OCI-LY3 (cell line): ENCODE measurements around the gene BCAP29.

Experiments used
- H2AFZ ChIP-seq: fragments of 200-600, 300-600 bp; shearing (Covaris generic); 2 replicates; pipeline ENCODE4 v1.6.0; 2014; ENCODE audit warnings: antibody characterized with exemption, low read depth, low read length
- H3K27ac ChIP-seq: fragments of 200-600, 300-600 bp; sonication (generic); 2 replicates; pipeline ENCODE4 v1.5.1; 2014; ENCODE audit warnings: mild to moderate bottlenecking, low read length, moderate library complexity, mixed read lengths
- H3K27me3 ChIP-seq: fragments of 200-600, 300-600 bp; sonication (generic); 2 replicates; pipeline ENCODE4 v1.6.1; 2014; ENCODE audit warnings: low read depth, low read length, mixed read lengths
- H3K36me3 ChIP-seq: fragments of 200-600, 300-600 bp; sonication (generic); replicated peaks from 2 replicates; pipeline ENCODE3; 2014; ENCODE audit warnings: low read depth, low read length, mixed read lengths
- H3K4me1 ChIP-seq: fragments of 300-600, 200-600 bp; sonication (generic); 2 replicates; pipeline ENCODE4 v1.6.1; 2014; ENCODE audit warnings: low read length, mixed read lengths
- H3K4me2 ChIP-seq: fragments of 200-600, 300-600 bp; sonication (generic); 2 replicates; pipeline ENCODE4 v1.6.1; 2014; ENCODE audit warnings: low read length, mixed read lengths
- H3K4me3 ChIP-seq: fragments of 300-600, 200-600 bp; sonication (generic); 2 replicates; pipeline ENCODE4 v1.5.1; 2014; ENCODE audit warnings: antibody characterized with exemption, mild to moderate bottlenecking, low read length, moderate library complexity
- H3K79me2 ChIP-seq: fragments of 300-600, 200-600 bp; shearing (Covaris generic); 2 replicates; pipeline ENCODE4 v1.6.1; 2014; ENCODE audit warnings: mild to moderate bottlenecking, low read length, mixed read lengths
- H3K9ac ChIP-seq: fragments of 300-600, 200-600 bp; shearing (Covaris generic); 2 replicates; pipeline ENCODE4 v1.6.0; 2014; ENCODE audit warnings: mild to moderate bottlenecking, low read length, moderate library complexity
- H3K9me3 ChIP-seq: fragments of 200-600, 300-600 bp; shearing (Covaris generic); 2 replicates; pipeline ENCODE4 v1.6.1; 2014; ENCODE audit warnings: low read length, mixed read lengths; ENCODE audit not compliant: insufficient read depth
- H4K20me1 ChIP-seq: fragments of 200-600, 300-600 bp; sonication (generic); 2 replicates; pipeline ENCODE4 v1.6.1; 2016; ENCODE audit warnings: low read length, mixed read lengths; ENCODE audit not compliant: insufficient read depth
- EZH2phosphoT487 ChIP-seq: fragments of 200-600 bp; shearing (Covaris generic); IDR thresholded peaks from 2 replicates; pipeline ENCODE4 v1.6.1; 2018; ENCODE audit warnings: antibody characterized with exemption, mixed run types, low read depth
- TF ChIP-seq, protein P1 (sequence below): fragments of 200-600, 300-600 bp; sonication (generic); IDR thresholded peaks from 2 replicates; pipeline ENCODE4 v1.5.1; 2014; ENCODE audit warnings: antibody characterized with exemption, low read length, low read depth

The BCAP29 gene

DNA sequence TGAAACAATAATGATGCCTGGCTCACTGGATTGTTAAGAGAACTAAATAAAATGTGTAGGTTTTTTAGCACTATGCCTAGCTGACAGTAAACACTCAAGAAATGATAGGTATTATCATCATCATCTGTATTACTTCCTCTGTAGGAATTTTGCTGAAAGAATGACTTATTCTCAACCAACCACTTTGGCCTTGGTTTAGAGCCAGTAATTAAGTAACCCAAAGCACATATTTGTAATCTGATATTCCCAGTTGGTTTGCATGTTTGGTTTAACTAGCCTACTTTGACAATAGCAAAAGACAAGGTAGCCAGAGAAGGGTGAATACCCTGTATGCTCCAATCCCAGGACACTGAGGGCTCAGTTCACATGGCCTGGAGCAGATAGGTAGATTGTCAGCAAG is 34.4 kb downstream of the BCAP29 start:
- Histone ChIP-seq H4K20me1 (no peaks in the 10 kb centered on the region), H3K4me3 (no peak overlapping the region), H3K9ac (no peak overlapping the region), H3K4me2 (no peak overlapping the region), H3K4me1 (peaks cover 17% of the 10 kb centered on the region), H3K27ac (no peak overlapping the region), H3K27me3 (no peaks in the 10 kb centered on the region), H3K36me3 (no peaks in the 10 kb centered on the region), H3K79me2 (no peaks in the 10 kb centered on the region), H2AFZ (no peak overlapping the region), H3K9me3 (no peaks in the 10 kb centered on the region)
- TF ChIP-seq, protein P1, sequence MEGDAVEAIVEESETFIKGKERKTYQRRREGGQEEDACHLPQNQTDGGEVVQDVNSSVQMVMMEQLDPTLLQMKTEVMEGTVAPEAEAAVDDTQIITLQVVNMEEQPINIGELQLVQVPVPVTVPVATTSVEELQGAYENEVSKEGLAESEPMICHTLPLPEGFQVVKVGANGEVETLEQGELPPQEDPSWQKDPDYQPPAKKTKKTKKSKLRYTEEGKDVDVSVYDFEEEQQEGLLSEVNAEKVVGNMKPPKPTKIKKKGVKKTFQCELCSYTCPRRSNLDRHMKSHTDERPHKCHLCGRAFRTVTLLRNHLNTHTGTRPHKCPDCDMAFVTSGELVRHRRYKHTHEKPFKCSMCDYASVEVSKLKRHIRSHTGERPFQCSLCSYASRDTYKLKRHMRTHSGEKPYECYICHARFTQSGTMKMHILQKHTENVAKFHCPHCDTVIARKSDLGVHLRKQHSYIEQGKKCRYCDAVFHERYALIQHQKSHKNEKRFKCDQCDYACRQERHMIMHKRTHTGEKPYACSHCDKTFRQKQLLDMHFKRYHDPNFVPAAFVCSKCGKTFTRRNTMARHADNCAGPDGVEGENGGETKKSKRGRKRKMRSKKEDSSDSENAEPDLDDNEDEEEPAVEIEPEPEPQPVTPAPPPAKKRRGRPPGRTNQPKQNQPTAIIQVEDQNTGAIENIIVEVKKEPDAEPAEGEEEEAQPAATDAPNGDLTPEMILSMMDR, result no peak
- TF ChIP-seq EZH2phosphoT487, result no peak

DNA sequence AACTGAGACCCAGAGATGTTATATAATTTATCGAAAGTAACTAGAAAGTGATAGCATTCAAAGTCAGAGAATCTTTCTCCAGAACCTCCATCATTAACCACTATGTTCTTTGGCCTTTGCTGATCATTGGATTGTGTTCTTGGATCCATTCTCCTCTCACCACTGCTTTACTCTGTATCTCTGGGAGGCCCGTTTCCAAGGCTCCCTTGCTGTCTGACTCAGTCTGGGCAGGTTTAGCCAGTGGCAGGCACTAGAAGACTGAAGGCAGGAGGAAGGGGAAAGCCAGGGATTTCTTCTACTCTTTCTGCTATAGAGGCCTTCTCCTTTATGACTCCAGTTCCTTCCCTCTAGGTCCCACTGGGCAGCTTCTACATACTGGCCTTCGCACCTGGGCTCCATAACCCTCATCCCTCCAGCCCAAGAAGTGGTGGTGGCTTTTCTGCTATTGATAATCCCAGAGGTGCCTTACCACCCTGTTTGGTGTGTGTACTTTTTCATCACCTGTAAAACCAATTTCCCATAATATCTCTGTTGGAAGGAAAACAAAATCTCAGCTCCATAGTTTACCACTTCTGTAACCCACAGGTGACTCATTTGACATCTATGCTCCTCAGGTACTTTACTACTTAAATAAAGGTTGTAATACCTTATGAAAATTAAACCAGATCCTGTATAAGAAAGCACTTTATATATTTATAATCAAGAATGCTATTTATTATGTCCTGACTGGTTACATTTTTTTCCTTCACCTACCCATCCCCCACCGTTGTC is 36.0 kb downstream of the BCAP29 start:
- Histone ChIP-seq H3K9me3 (no peaks in the 10 kb centered on the region), H2AFZ (no peak overlapping the region), H3K27me3 (no peaks in the 10 kb centered on the region), H3K79me2 (no peaks in the 10 kb centered on the region), H3K36me3 (no peaks in the 10 kb centered on the region), H4K20me1 (no peaks in the 10 kb centered on the region), H3K9ac (no peak overlapping the region), H3K4me2 (no peak overlapping the region), H3K4me3 (no peak overlapping the region), H3K4me1 (peaks cover 17% of the 10 kb centered on the region), H3K27ac (no peak overlapping the region)
- TF ChIP-seq, protein P1, result no peak
- no peak for TF ChIP-seq EZH2phosphoT487

DNA sequence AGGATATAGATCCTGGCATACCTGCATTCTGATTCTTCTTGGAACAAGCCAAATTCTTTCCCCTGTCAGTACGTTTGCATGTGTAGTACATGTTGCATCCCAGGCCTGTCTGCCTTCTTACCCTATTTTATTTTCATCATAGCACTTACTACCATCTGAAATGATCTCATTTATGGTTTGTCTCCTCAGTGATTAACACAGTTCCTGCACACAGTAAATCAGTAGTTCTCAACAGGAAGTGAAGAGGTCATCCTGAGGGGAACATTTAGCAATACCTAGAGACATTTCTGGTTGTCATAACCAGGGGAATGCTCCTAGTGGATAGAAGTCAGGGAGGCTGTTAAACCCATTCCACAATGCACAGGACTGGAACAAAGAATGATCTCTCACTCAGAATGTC is 42.4 kb downstream of the BCAP29 start:
- no peak overlapping the region for H3K4me2 ChIP-seq
- no peaks in the 10 kb centered on the region for H3K36me3 ChIP-seq
- H3K4me1 ChIP-seq, result peaks cover 16% of the 10 kb centered on the region
- H3K9me3 ChIP-seq, result no peaks in the 10 kb centered on the region
- H3K27me3 ChIP-seq, result no peaks in the 10 kb centered on the region
- H3K4me3 ChIP-seq, result no peak overlapping the region
- no peak overlapping the region for H3K9ac ChIP-seq
- no peaks in the 10 kb centered on the region for H3K79me2 ChIP-seq
- H2AFZ ChIP-seq, result no peak overlapping the region
- no peak overlapping the region for H3K27ac ChIP-seq
- TF ChIP-seq EZH2phosphoT487, result no peak
- TF ChIP-seq, protein P1, result no peak
- no peaks in the 10 kb centered on the region for H4K20me1 ChIP-seq

DNA sequence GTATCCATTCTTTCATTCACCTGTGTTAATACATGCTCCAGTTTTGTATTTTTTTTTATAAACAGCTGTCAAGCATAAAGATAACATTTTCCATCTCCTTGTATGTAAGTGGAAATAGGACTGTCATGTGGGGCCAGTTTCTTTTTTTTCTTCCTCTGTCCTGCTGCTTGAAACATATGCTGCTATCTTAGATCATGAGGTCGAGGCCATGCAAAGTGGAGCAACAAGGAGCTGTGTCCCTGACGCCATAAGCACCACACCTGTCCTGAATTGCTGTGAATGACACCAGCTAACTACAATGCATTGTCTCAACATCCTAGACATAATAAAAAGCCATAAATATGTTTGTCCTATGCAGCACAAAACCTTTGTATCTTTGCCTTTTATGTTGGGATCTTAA is 42.8 kb downstream of the BCAP29 start:
- no peak overlapping the region for H3K4me2 ChIP-seq
- H2AFZ ChIP-seq, result no peak overlapping the region
- no peaks in the 10 kb centered on the region for H3K9me3 ChIP-seq
- TF ChIP-seq EZH2phosphoT487, result no peak
- TF ChIP-seq, protein P1, result no peak
- no peak overlapping the region for H3K27ac ChIP-seq
- no peaks in the 10 kb centered on the region for H3K27me3 ChIP-seq
- no peak overlapping the region for H3K4me3 ChIP-seq
- H3K36me3 ChIP-seq, result no peaks in the 10 kb centered on the region
- H3K9ac ChIP-seq, result no peak overlapping the region
- H4K20me1 ChIP-seq, result no peaks in the 10 kb centered on the region
- no peaks in the 10 kb centered on the region for H3K79me2 ChIP-seq
- peaks cover 12% of the 10 kb centered on the region for H3K4me1 ChIP-seq
